A673 (cell line): ENCODE data around the gene MRPS12.

Experiments
- EZH2 ChIP-seq: fragments of 200-600 bp; sonication (generic); IDR thresholded peaks from 2 replicates; pipeline ENCODE4 v1.6.1; 2017; ENCODE audit warnings: borderline replicate concordance, low read depth, mild to moderate bottlenecking, mixed read lengths, antibody characterized with exemption, low read length; ENCODE audit not compliant: poor library complexity, severe bottlenecking
- TF ChIP-seq, protein P1 (sequence below): fragments of 300-800, 200-600 bp; sonication (generic); conservative IDR thresholded peaks from 2 replicates; pipeline ENCODE4 v1.5.1; 2017; ENCODE audit warnings: low read depth, mild to moderate bottlenecking, antibody characterized with exemption, low read length, moderate library complexity, mixed read lengths

DNA sequence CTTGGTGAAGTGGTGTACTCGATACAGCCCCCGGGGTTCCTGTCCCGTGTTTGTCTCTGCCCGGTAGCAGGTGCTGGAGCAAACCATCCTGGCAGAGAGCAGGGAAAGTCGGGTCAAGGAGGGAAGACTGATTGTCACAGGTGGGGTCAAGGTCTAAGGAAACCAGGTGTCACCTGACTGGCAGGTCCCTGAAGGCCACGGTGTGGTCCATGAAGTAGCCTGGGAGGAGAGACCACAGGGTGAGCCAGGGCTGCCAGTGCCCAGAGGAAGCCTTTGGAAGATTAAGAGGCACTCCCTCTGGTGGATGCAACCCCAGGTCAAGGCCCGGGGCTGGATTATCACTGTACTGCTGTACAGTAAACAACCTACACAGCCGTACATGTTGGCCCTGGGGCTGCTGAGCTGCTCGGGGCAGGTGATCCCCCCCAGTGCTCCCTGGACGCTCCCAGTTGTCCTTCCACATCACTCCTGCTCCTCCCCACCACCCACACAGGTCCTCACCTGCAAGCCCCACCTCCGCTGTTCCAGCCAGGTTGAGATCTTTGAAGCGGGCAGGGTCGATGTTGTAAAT lies 12.7 kb upstream of the MRPS12 start:
- TF ChIP-seq, protein P1, sequence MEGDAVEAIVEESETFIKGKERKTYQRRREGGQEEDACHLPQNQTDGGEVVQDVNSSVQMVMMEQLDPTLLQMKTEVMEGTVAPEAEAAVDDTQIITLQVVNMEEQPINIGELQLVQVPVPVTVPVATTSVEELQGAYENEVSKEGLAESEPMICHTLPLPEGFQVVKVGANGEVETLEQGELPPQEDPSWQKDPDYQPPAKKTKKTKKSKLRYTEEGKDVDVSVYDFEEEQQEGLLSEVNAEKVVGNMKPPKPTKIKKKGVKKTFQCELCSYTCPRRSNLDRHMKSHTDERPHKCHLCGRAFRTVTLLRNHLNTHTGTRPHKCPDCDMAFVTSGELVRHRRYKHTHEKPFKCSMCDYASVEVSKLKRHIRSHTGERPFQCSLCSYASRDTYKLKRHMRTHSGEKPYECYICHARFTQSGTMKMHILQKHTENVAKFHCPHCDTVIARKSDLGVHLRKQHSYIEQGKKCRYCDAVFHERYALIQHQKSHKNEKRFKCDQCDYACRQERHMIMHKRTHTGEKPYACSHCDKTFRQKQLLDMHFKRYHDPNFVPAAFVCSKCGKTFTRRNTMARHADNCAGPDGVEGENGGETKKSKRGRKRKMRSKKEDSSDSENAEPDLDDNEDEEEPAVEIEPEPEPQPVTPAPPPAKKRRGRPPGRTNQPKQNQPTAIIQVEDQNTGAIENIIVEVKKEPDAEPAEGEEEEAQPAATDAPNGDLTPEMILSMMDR = no peak
- TF ChIP-seq EZH2 = no peak
